GM21786 (cell line): ENCODE results near the gene LSAMP.
"Not testable (repeated sequence)": the region's sequence is repeated elsewhere in the genome, so short reads cannot be mapped to it uniquely, and the experiment has no call there.

Source experiments
- ATAC-seq: cut with Tn5 transposase; IDR thresholded peaks from one replicate; pipeline ENCODE4 v1.9.1; 2021; ENCODE audit not compliant: unreplicated experiment

The LSAMP gene

GRCh38 chr3:115857518-115858136, 587.7 kb downstream of the LSAMP start:
- ATAC-seq: no peak

- ATAC-seq: no peak
These were observed 589.4 kb downstream of the LSAMP start for GRCh38 chr3:115855911-115856310.

- ATAC-seq: no peak
These were observed 592.2 kb downstream of the LSAMP start for GRCh38 chr3:115853104-115853503.

- ATAC-seq: no peak
These were observed 593.0 kb downstream of the LSAMP start for GRCh38 chr3:115852278-115852677.

- no peak for ATAC-seq
These were observed 593.7 kb downstream of the LSAMP start for GRCh38 chr3:115851571-115851970.

GRCh38 chr3:115848641-115849040, 596.6 kb downstream of the LSAMP start:
- no peak for ATAC-seq

GRCh38 chr3:115845986-115846385, 599.3 kb downstream of the LSAMP start:
- no peak for ATAC-seq

GRCh38 chr3:115844729-115845128, 600.6 kb downstream of the LSAMP start:
- ATAC-seq: not testable (repeated sequence)

- no peak for ATAC-seq
These were observed 602.1 kb downstream of the LSAMP start for GRCh38 chr3:115843206-115843605.

- no peak for ATAC-seq
These were observed 606.0 kb downstream of the LSAMP start for GRCh38 chr3:115839246-115839645.

GRCh38 chr3:115838786-115839185, 606.5 kb downstream of the LSAMP start:
- no peak for ATAC-seq

- no peak for ATAC-seq
These were observed 608.3 kb downstream of the LSAMP start for GRCh38 chr3:115836944-115837343.

GRCh38 chr3:115835946-115836345, 609.3 kb downstream of the LSAMP start:
- no peak for ATAC-seq

GRCh38 chr3:115834068-115834467, 611.2 kb downstream of the LSAMP start:
- no peak for ATAC-seq

- ATAC-seq: no peak
These were observed 612.2 kb downstream of the LSAMP start for GRCh38 chr3:115833074-115833473.

GRCh38 chr3:115832265-115832664, 613.0 kb downstream of the LSAMP start:
- no peak for ATAC-seq

GRCh38 chr3:115831864-115832263, 613.4 kb downstream of the LSAMP start:
- no peak for ATAC-seq

- no peak for ATAC-seq
These were observed 614.4 kb downstream of the LSAMP start for GRCh38 chr3:115830764-115831395.

- ATAC-seq: no peak
These were observed 616.9 kb downstream of the LSAMP start for GRCh38 chr3:115828401-115828800.

GRCh38 chr3:115827495-115827894, 617.8 kb downstream of the LSAMP start:
- no peak for ATAC-seq

- ATAC-seq: no peak
These were observed 620.2 kb downstream of the LSAMP start for GRCh38 chr3:115825046-115825445.

- no peak for ATAC-seq
These were observed 622.2 kb downstream of the LSAMP start for GRCh38 chr3:115823083-115823482.

- ATAC-seq: no peak
These were observed 622.7 kb downstream of the LSAMP start for GRCh38 chr3:115822579-115822978.
